Ascending aorta (tissue), 2 donors: ENCODE results near the gene RPAP3. TPM values are rescaled to one million over a fixed set of nuclear protein-coding genes. Genes with fewer than 3 reads are reported as not detected.

Source experiments
- DNase-seq, 2 donors: peaks; one replicate each; pipeline ENCODE4 v3.0.0-alpha.2; 2019; ENCODE audit warnings: low spot score in 2 of 2
- H3K27ac ChIP-seq, 2 donors: fragments of 200-600 bp; sonication (generic); one replicate each; pipeline ENCODE4 v1.5.1; 2016 to 2017; ENCODE audit warnings: mild to moderate bottlenecking in 1 of 2
- H3K27me3 ChIP-seq: fragments of 200-600 bp; sonication (generic); one replicate; pipeline ENCODE4 v1.5.1; 2017
- H3K36me3 ChIP-seq, 2 donors: fragments of 200-600 bp; sonication (generic); one replicate each; pipeline ENCODE4 v1.5.1; 2016
- H3K4me1 ChIP-seq, 2 donors: fragments of 200-600 bp; sonication (generic); one replicate each; pipeline ENCODE4 v1.5.1; 2016 to 2017; ENCODE audit warnings: mild to moderate bottlenecking in 1 of 2
- H3K4me3 ChIP-seq, 2 donors: fragments of 200-600 bp; sonication (generic); one replicate each; pipeline ENCODE4 v1.5.1; 2016 to 2017; ENCODE audit warnings: mild to moderate bottlenecking in 1 of 2
- H3K9me3 ChIP-seq, 2 donors: fragments of 200-600 bp; sonication (generic); one replicate each; pipeline ENCODE4 v1.5.1; 2016
- CTCF ChIP-seq, 3 experiments: fragments of 200-600 bp in 2 of 3; fragments of 450-650 bp in 1 of 3; sonication (generic) in 2 of 3; IDR thresholded peaks; one replicate each; pipeline ENCODE4 v1.5.1; 2016 to 2019; ENCODE audit warnings: antibody characterized with exemption in 3 of 3, mild to moderate bottlenecking in 1 of 3, moderate library complexity in 1 of 3
- intact Hi-C: fragments of 100-400 bp; cut with DNase I; formaldehyde crosslinking; loops from one replicate; pipeline ENCODE4 v1.15.1; 2023
- total RNA-seq: library from RNA; depleted of rRNA; stranded (reverse); fragments of >200 nt; gene quantifications from one replicate; pipeline ENCODE4 v1.1.0, GENCODE V29; 2016

The RPAP3 gene
- total RNA-seq, 1 donor from 2014 or later, result 8.1 TPM

GRCh38 chr12:47717443-47718193 lies 11.8 kb upstream of the RPAP3 start:
- Histone ChIP-seq H3K36me3 (no peaks in the 10 kb centered on the region), H3K27ac (peak overlapping the region; percentile 88 to 94), H3K9me3 (no peaks in the 10 kb centered on the region), H3K4me3 (peak overlapping the region in 1 of 2 donors; percentile 20), H3K4me1 (peaks cover 19 to 29% of the 10 kb centered on the region in 2 donors), H3K27me3 (no peaks in the 10 kb centered on the region)
- intact Hi-C loops, result loop anchor here (1.0 to 5.0 kb wide), 2 partner anchors 20 to 230 kb away; no protein-coding TSS in a partner anchor
- peak; percentile 67 to 89 (median 83) for TF ChIP-seq CTCF (IDR thresholded peaks at IDR 0.05)
- peak; percentile 64 to 94 for DNase-seq

- H3K4me1 ChIP-seq, result peaks cover 19 to 26% of the 10 kb centered on the region in 2 donors
- intact Hi-C loops, result loop anchor here (1.0 to 5.0 kb wide), 2 partner anchors 20 to 230 kb away; no protein-coding TSS in a partner anchor
These were observed 11.2 kb upstream of the RPAP3 start for GRCh38 chr12:47717046-47717442.

GRCh38 chr12:47715877-47716548 lies 10.2 kb upstream of the RPAP3 start:
- Histone ChIP-seq H3K4me3 (peak overlapping the region in 1 of 2 donors; percentile 42), H3K36me3 (no peaks in the 10 kb centered on the region), H3K27ac (peak overlapping the region; percentile 88 to 94), H3K4me1 (peaks cover 19 to 26% of the 10 kb centered on the region in 2 donors), H3K9me3 (no peaks in the 10 kb centered on the region), H3K27me3 (no peaks in the 10 kb centered on the region)
- intact Hi-C loops, result loop anchor here (1.0 to 5.0 kb wide), 4 partner anchors 51 to 231 kb away; no protein-coding TSS in a partner anchor
- no peak for TF ChIP-seq CTCF (IDR thresholded peaks at IDR 0.05)
- no peak for DNase-seq

More at GRCh38 chr12:47717046-47717442, 11.2 kb upstream of the RPAP3 start:
- no peak overlapping the region for H3K4me3 ChIP-seq
- TF ChIP-seq CTCF (IDR thresholded peaks at IDR 0.05), result no peak
- H3K27ac ChIP-seq, result peak overlapping the region; percentile 88 to 94
- no peak for DNase-seq
- no peaks in the 10 kb centered on the region for H3K27me3 ChIP-seq
- no peaks in the 10 kb centered on the region for H3K9me3 ChIP-seq
- H3K36me3 ChIP-seq, result no peaks in the 10 kb centered on the region

- peak; percentile 69 to 90 (median 80) for TF ChIP-seq CTCF (IDR thresholded peaks at IDR 0.05)
- peak in 1 of 2 donors; percentile 89 for DNase-seq
- intact Hi-C loops, result loop anchor here (1.0 to 5.0 kb wide), 4 partner anchors 52 to 232 kb away; no protein-coding TSS in a partner anchor
- Histone ChIP-seq H3K27me3 (no peaks in the 10 kb centered on the region), H3K36me3 (no peaks in the 10 kb centered on the region), H3K9me3 (no peaks in the 10 kb centered on the region), H3K27ac (peak overlapping the region; percentile 88 to 94), H3K4me1 (peaks cover 19 to 26% of the 10 kb centered on the region in 2 donors), H3K4me3 (peak overlapping the region in 1 of 2 donors; percentile 42)
These were observed 9.6 kb upstream of the RPAP3 start for GRCh38 chr12:47715393-47715876.

- no peaks in the 10 kb centered on the region for H3K36me3 ChIP-seq
- H3K4me3 ChIP-seq, result no peak overlapping the region
- H3K27me3 ChIP-seq, result no peaks in the 10 kb centered on the region
- no peaks in the 10 kb centered on the region for H3K9me3 ChIP-seq
- H3K4me1 ChIP-seq, result peaks cover 19 to 26% of the 10 kb centered on the region in 2 donors
- peak in 1 of 2 donors; percentile 51 for DNase-seq
- peak overlapping the region; percentile 88 to 94 for H3K27ac ChIP-seq
- TF ChIP-seq CTCF (IDR thresholded peaks at IDR 0.05), result no peak
- intact Hi-C loops, result loop anchor here (1.0 to 5.0 kb wide), 4 partner anchors 52 to 232 kb away; no protein-coding TSS in a partner anchor
These were observed 9.1 kb upstream of the RPAP3 start for GRCh38 chr12:47714826-47715386.
